WTC11 (cell line): ENCODE data around the gene CATSPERE. TPM values are rescaled to one million over a fixed set of nuclear protein-coding genes. Genes with fewer than 3 reads are reported as not detected.
"Not testable (repeated sequence)": the region's sequence is repeated elsewhere in the genome, so short reads cannot be mapped to it uniquely, and the experiment has no call there.

Source experiments
- ATAC-seq: fragments of 200-7000 bp; cut with Tn5 transposase; 2 replicates; pipeline ENCODE4 v1.10.0; 2021; ENCODE audit warnings: mild to moderate bottlenecking, moderate library complexity
- CTCF ChIA-PET: fragments of 300-600 bp; sonication (Branson Sonifier 250); formaldehyde crosslinking; loops from one replicate; lab custom pipeline; 2021; ENCODE audit warnings: antibody characterized with exemption; lab: Charles Lee
- POLR2A ChIA-PET: fragments of 350-600 bp; sonication (Branson Sonifier 250); formaldehyde crosslinking; loops from one replicate; lab custom pipeline; 2021; ENCODE audit warnings: antibody characterized with exemption; lab: Charles Lee
- DNase-seq: peaks from one replicate; pipeline ENCODE4 v3.0.0; 2021; ENCODE audit warnings: low spot score
- H3K27ac Mint-ChIP-seq: 2 replicates; pipeline ENCODE4 v1.8.0; 2021; ENCODE audit warnings: mixed read lengths
- H3K27me3 Mint-ChIP-seq: 2 replicates; pipeline ENCODE4 v1.8.0; 2021; ENCODE audit warnings: low read depth, mild to moderate bottlenecking, moderate library complexity, mixed read lengths
- H3K36me3 Mint-ChIP-seq: 2 replicates; pipeline ENCODE4 v1.8.0; 2021; ENCODE audit warnings: mixed read lengths
- H3K4me1 Mint-ChIP-seq: 2 replicates; pipeline ENCODE4 v1.8.0; 2022; ENCODE audit warnings: mixed read lengths
- H3K4me3 Mint-ChIP-seq: 2 replicates; pipeline ENCODE4 v1.8.0; 2021; ENCODE audit warnings: mild to moderate bottlenecking, moderate library complexity, mixed read lengths
- H3K9me3 Mint-ChIP-seq: 2 replicates; pipeline ENCODE4 v1.8.0; 2021; ENCODE audit warnings: mixed read lengths
- ATF3 ChIP-seq: sonication (generic); formaldehyde crosslinking; conservative IDR thresholded peaks from 2 replicates; pipeline ENCODE4 v1.8.1; 2022; ENCODE audit warnings: mild to moderate bottlenecking, missing genetic modification reagents
- CREM ChIP-seq: sonication (generic); formaldehyde crosslinking; IDR thresholded peaks from 2 replicates; pipeline ENCODE4 v1.8.1; 2022; ENCODE audit warnings: mild to moderate bottlenecking, missing genetic modification reagents, moderate library complexity
- E2F4 ChIP-seq: sonication (generic); formaldehyde crosslinking; IDR thresholded peaks from 2 replicates; pipeline ENCODE4 v1.8.1; 2022; ENCODE audit warnings: low read depth, mild to moderate bottlenecking, moderate library complexity, missing genetic modification reagents, borderline replicate concordance
- ELF4 ChIP-seq: sonication (generic); formaldehyde crosslinking; IDR thresholded peaks from 2 replicates; pipeline ENCODE4 v1.8.1; 2022; ENCODE audit warnings: low read depth, mild to moderate bottlenecking, moderate library complexity, missing genetic modification reagents
- FOXK1 ChIP-seq: sonication (generic); formaldehyde crosslinking; IDR thresholded peaks from 2 replicates; pipeline ENCODE4 v1.8.0; 2022; ENCODE audit warnings: mild to moderate bottlenecking, moderate library complexity, missing genetic modification reagents
- GTF2I ChIP-seq: fragments of 250-450 bp; sonication (Bioruptor Pico); conservative IDR thresholded peaks from 2 replicates; pipeline ENCODE4 v1.4.0; 2021; ENCODE audit warnings: mild to moderate bottlenecking
- HMGA2 ChIP-seq: fragments of 250-450 bp; sonication (Bioruptor Pico); IDR thresholded peaks from 2 replicates; pipeline ENCODE4 v1.4.0; 2021; ENCODE audit warnings: mild to moderate bottlenecking, moderate library complexity
- MLX ChIP-seq: sonication (generic); formaldehyde crosslinking; IDR thresholded peaks from 2 replicates; pipeline ENCODE4 v1.8.1; 2023; ENCODE audit warnings: mild to moderate bottlenecking, missing genetic modification reagents, moderate library complexity
- MXD4 ChIP-seq: fragments of 250-450 bp; sonication (Bioruptor Pico); IDR thresholded peaks from 2 replicates; pipeline ENCODE4 v1.8.0; 2021; ENCODE audit warnings: mild to moderate bottlenecking, moderate library complexity, borderline replicate concordance
- MYBL2 ChIP-seq: sonication (generic); formaldehyde crosslinking; IDR thresholded peaks from 2 replicates; pipeline ENCODE4 v1.8.1; 2023; ENCODE audit warnings: mild to moderate bottlenecking, moderate library complexity, missing genetic modification reagents
- NFATC4 ChIP-seq: fragments of 250-450 bp; sonication (Bioruptor Pico); IDR thresholded peaks from 2 replicates; pipeline ENCODE4 v1.9.0; 2021; ENCODE audit warnings: mild to moderate bottlenecking
- NR3C1 ChIP-seq: sonication (generic); formaldehyde crosslinking; conservative IDR thresholded peaks from 2 replicates; pipeline ENCODE4 v1.8.1; 2023; ENCODE audit warnings: low read depth, mild to moderate bottlenecking, missing genetic modification reagents
- SOX15 ChIP-seq: fragments of 250-450 bp; sonication (Bioruptor Pico); IDR thresholded peaks from 2 replicates; pipeline ENCODE4 v1.9.0; 2021; ENCODE audit warnings: mild to moderate bottlenecking
- ZNF232 ChIP-seq: sonication (generic); formaldehyde crosslinking; IDR thresholded peaks from 2 replicates; pipeline ENCODE4 v1.8.0; 2022; ENCODE audit warnings: mild to moderate bottlenecking, missing genetic modification reagents
- ZNF263 ChIP-seq: sonication (generic); formaldehyde crosslinking; IDR thresholded peaks from 2 replicates; pipeline ENCODE4 v1.8.1; 2022; ENCODE audit warnings: low read depth, mild to moderate bottlenecking, moderate library complexity, missing genetic modification reagents
- ZNF416 ChIP-seq: fragments of 250-450 bp; sonication (Bioruptor Pico); IDR thresholded peaks from 2 replicates; pipeline ENCODE4 v1.9.0; 2021; ENCODE audit warnings: mild to moderate bottlenecking, inconsistent platforms
- ZNF425 ChIP-seq: fragments of 250-450 bp; sonication (Bioruptor Pico); conservative IDR thresholded peaks from 2 replicates; pipeline ENCODE4 v1.9.0; 2021; ENCODE audit warnings: mild to moderate bottlenecking
- total RNA-seq: library from RNA; stranded (reverse); gene quantifications from 3 replicates; pipeline ENCODE4 v1.2.3, GENCODE V29; 2021
- TF ChIP-seq, protein P1 (sequence below): sonication (generic); formaldehyde crosslinking; IDR thresholded peaks from 2 replicates; pipeline ENCODE4 v1.8.1; 2023; ENCODE audit warnings: mild to moderate bottlenecking, missing genetic modification reagents
- TF ChIP-seq, protein P2 (sequence below): fragments of 250-450 bp; sonication (Bioruptor Pico); IDR thresholded peaks from 2 replicates; pipeline ENCODE4 v2.1.2; 2022; ENCODE audit warnings: mild to moderate bottlenecking, moderate library complexity
- TF ChIP-seq, protein P3 (sequence below): fragments of 200-600 bp; IDR thresholded peaks from 2 replicates; pipeline ENCODE4 v1.8.0; 2022; ENCODE audit warnings: antibody characterized with exemption

The CATSPERE gene
- total RNA-seq, 1 experiment from 2014 or later: 0.66 TPM

GRCh38 chr1:244559561-244559960 is 98.5 kb downstream of the CATSPERE start:
- Mint-ChIP-seq H3K36me3 (peaks cover 22% of the 10 kb centered on the region), H3K27me3 (no peaks in the 10 kb centered on the region; the same call in 1 of the 2 replicates), H3K9me3 (peaks cover 61% of the 10 kb centered on the region), H3K27ac (no peak overlapping the region), H3K4me3 (no peak overlapping the region), H3K4me1 (no peaks in the 10 kb centered on the region)
- CTCF ChIA-PET: no interaction called here
- TF ChIP-seq ZNF416 (CRISPR knock-in tag) (no peak), HMGA2 (CRISPR knock-in tag) (peak; percentile 66; the same call in 1 of the 2 replicates), MLX (CRISPR knock-in tag) (no peak)
- no peak for DNase-seq
- no peak for ATAC-seq
- POLR2A ChIA-PET: no interaction called here

DNA sequence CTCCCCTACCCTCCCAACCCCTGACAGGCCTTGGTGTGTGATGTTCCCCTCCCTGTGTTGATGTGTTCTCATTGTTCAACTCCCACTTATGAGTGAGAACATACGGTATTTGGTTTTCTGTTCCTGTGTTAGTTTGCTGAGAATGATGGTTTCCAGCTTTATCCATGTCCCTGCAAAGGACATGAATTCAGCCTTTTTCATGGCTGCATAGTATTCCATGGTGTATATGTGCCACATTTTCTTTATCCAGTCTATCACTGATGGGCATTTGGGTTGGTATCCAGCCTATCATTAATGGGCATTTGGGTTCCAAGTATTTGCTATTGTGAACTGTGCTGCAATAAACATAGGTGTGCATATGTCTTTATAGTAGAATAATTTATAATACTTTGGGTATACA is 101.8 kb downstream of the CATSPERE start:
- H3K27ac Mint-ChIP-seq, H3K4me3 Mint-ChIP-seq, ATAC-seq, POLR2A ChIA-PET, H3K27me3 Mint-ChIP-seq, CTCF ChIA-PET, DNase-seq, H3K4me1 Mint-ChIP-seq: not testable (repeated sequence)
- peaks cover 14% of the 10 kb centered on the region for H3K36me3 Mint-ChIP-seq
- H3K9me3 Mint-ChIP-seq: peaks cover 42% of the 10 kb centered on the region

DNA sequence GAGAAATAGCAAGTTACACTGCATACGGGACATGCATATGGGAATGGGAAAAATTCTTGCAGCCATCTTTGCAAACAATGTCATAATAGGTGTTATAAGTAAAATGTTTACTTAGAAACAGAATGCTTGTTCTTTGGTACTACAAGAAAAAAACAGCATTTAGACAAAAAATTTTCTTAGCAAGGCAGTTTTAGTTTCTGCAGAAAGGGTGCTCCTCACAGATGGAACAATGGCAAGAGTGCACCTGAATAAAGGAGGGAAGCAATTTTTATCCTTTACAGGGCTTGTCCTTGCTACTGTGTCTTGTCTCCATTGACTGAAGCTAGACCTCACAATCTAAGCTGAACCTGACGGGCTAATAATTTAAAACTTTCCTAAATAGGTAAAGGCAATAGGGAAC is 112.7 kb downstream of the CATSPERE start:
- H3K9me3 Mint-ChIP-seq: peaks cover 61% of the 10 kb centered on the region
- no peak overlapping the region for H3K4me3 Mint-ChIP-seq
- H3K27ac Mint-ChIP-seq: no peak overlapping the region
- DNase-seq (no peak), ATAC-seq (no peak)
- ChIA-PET POLR2A (no interaction called here), CTCF (no interaction called here)
- H3K27me3 Mint-ChIP-seq: peaks cover 4% of the 10 kb centered on the region; the same call in 1 of the 2 replicates
- H3K4me1 Mint-ChIP-seq: no peaks in the 10 kb centered on the region
- H3K36me3 Mint-ChIP-seq: peaks cover 40% of the 10 kb centered on the region
- TF ChIP-seq SOX15: no peak
- TF ChIP-seq, protein P1, sequence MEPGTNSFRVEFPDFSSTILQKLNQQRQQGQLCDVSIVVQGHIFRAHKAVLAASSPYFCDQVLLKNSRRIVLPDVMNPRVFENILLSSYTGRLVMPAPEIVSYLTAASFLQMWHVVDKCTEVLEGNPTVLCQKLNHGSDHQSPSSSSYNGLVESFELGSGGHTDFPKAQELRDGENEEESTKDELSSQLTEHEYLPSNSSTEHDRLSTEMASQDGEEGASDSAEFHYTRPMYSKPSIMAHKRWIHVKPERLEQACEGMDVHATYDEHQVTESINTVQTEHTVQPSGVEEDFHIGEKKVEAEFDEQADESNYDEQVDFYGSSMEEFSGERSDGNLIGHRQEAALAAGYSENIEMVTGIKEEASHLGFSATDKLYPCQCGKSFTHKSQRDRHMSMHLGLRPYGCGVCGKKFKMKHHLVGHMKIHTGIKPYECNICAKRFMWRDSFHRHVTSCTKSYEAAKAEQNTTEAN (CRISPR knock-in tag): no peak

GRCh38 chr1:244576259-244576892 is 115.3 kb downstream of the CATSPERE start:
- H3K36me3 Mint-ChIP-seq: peaks cover 43% of the 10 kb centered on the region
- ChIA-PET CTCF (no interaction called here), POLR2A (no interaction called here)
- ATAC-seq (no peak), DNase-seq (no peak)
- H3K4me1 Mint-ChIP-seq: no peaks in the 10 kb centered on the region
- peaks cover 4% of the 10 kb centered on the region; the same call in 1 of the 2 replicates for H3K27me3 Mint-ChIP-seq
- no peak overlapping the region for H3K4me3 Mint-ChIP-seq
- H3K9me3 Mint-ChIP-seq: peaks cover 69% of the 10 kb centered on the region
- no peak overlapping the region for H3K27ac Mint-ChIP-seq
- TF ChIP-seq FOXK1 (CRISPR knock-in tag): no peak
- TF ChIP-seq GTF2I (CRISPR knock-in tag): no peak
- TF ChIP-seq ZNF232: no peak
- TF ChIP-seq, protein P2, sequence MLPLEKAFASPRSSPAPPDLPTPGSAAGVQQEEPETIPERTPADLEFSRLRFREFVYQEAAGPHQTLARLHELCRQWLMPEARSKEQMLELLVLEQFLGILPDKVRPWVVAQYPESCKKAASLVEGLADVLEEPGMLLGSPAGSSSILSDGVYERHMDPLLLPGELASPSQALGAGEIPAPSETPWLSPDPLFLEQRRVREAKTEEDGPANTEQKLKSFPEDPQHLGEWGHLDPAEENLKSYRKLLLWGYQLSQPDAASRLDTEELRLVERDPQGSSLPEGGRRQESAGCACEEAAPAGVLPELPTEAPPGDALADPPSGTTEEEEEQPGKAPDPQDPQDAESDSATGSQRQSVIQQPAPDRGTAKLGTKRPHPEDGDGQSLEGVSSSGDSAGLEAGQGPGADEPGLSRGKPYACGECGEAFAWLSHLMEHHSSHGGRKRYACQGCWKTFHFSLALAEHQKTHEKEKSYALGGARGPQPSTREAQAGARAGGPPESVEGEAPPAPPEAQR: no peak
- no peak for TF ChIP-seq NR3C1
- TF ChIP-seq HMGA2 (CRISPR knock-in tag): no peak
- no peak for TF ChIP-seq MXD4 (CRISPR knock-in tag)
- TF ChIP-seq, protein P3, sequence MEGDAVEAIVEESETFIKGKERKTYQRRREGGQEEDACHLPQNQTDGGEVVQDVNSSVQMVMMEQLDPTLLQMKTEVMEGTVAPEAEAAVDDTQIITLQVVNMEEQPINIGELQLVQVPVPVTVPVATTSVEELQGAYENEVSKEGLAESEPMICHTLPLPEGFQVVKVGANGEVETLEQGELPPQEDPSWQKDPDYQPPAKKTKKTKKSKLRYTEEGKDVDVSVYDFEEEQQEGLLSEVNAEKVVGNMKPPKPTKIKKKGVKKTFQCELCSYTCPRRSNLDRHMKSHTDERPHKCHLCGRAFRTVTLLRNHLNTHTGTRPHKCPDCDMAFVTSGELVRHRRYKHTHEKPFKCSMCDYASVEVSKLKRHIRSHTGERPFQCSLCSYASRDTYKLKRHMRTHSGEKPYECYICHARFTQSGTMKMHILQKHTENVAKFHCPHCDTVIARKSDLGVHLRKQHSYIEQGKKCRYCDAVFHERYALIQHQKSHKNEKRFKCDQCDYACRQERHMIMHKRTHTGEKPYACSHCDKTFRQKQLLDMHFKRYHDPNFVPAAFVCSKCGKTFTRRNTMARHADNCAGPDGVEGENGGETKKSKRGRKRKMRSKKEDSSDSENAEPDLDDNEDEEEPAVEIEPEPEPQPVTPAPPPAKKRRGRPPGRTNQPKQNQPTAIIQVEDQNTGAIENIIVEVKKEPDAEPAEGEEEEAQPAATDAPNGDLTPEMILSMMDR: no peak
- no peak for TF ChIP-seq E2F4 (CRISPR knock-in tag)
- TF ChIP-seq NFATC4 (CRISPR knock-in tag): no peak
- no peak for TF ChIP-seq ZNF263
- TF ChIP-seq CREM (CRISPR knock-in tag): no peak
- TF ChIP-seq SOX15: no peak
- no peak for TF ChIP-seq ATF3 (CRISPR knock-in tag)
- no peak for TF ChIP-seq MYBL2
- no peak for TF ChIP-seq ZNF425 (CRISPR knock-in tag)
- no peak for TF ChIP-seq ELF4 (CRISPR knock-in tag)
